OCI-LY3 (cell line): Measurements from ENCODE around the gene PMIS2.

Experiments used
- EZH2phosphoT487 ChIP-seq: fragments of 200-600 bp; shearing (Covaris generic); IDR thresholded peaks from 2 replicates; pipeline ENCODE4 v1.6.1; 2018; ENCODE audit warnings: antibody characterized with exemption, mixed run types, low read depth
- TF ChIP-seq, protein P1 (sequence below): fragments of 200-600, 300-600 bp; sonication (generic); IDR thresholded peaks from 2 replicates; pipeline ENCODE4 v1.5.1; 2014; ENCODE audit warnings: antibody characterized with exemption, low read length, low read depth

DNA sequence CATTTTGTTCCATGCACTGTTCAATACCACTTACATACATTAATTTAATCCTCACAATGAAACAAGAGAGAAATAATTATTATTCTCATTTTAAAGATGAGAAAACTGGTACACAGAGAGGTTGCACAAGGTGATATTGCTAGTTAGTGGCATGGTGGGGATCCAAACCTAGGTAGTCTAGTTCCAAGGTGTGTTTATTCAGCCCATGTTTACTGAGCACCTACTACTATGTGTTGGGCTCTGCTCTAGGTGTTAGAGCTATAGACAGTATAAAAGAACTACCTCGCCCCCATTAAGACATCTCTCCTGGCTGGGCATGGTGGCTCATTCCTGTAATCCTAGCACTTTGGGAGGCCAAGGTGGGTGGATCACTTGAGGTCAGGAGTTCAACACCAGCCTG is 3.2 kb upstream of the PMIS2 start:
- no peak for TF ChIP-seq EZH2phosphoT487
- TF ChIP-seq, protein P1, sequence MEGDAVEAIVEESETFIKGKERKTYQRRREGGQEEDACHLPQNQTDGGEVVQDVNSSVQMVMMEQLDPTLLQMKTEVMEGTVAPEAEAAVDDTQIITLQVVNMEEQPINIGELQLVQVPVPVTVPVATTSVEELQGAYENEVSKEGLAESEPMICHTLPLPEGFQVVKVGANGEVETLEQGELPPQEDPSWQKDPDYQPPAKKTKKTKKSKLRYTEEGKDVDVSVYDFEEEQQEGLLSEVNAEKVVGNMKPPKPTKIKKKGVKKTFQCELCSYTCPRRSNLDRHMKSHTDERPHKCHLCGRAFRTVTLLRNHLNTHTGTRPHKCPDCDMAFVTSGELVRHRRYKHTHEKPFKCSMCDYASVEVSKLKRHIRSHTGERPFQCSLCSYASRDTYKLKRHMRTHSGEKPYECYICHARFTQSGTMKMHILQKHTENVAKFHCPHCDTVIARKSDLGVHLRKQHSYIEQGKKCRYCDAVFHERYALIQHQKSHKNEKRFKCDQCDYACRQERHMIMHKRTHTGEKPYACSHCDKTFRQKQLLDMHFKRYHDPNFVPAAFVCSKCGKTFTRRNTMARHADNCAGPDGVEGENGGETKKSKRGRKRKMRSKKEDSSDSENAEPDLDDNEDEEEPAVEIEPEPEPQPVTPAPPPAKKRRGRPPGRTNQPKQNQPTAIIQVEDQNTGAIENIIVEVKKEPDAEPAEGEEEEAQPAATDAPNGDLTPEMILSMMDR, result no peak
